ELR (cell line): ENCODE results near the gene DCAKD.
"Not testable (repeated sequence)": the region's sequence is repeated elsewhere in the genome, so short reads cannot be mapped to it uniquely, and the experiment has no call there.

ENCODE experiments used
- DNase-seq: peaks from one replicate; pipeline ENCODE4 v3.0.0-alpha.2; 2015; ENCODE audit warnings: low read depth

The DCAKD gene

DNA sequence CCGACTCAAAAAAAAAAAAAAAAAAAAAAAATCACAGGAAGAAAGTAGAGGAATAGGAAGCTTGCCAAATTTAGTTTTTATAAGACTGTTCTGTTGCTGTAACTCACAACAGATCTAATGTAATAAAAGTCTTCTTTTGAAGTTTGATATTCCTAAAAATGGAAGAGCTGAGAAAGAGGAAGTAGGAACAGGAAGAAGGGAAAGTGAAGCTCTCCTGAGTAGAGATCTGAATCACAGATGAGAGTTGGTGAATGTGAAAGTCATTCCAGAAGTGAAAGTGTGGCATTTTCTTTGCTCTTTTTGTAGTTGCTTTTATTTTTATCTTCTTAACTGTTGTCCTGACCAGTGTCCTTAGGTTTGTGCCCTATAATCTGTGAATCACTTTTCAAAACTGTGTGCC, 11.8 kb upstream of the DCAKD start:
- DNase-seq = peak; percentile 28

DNA sequence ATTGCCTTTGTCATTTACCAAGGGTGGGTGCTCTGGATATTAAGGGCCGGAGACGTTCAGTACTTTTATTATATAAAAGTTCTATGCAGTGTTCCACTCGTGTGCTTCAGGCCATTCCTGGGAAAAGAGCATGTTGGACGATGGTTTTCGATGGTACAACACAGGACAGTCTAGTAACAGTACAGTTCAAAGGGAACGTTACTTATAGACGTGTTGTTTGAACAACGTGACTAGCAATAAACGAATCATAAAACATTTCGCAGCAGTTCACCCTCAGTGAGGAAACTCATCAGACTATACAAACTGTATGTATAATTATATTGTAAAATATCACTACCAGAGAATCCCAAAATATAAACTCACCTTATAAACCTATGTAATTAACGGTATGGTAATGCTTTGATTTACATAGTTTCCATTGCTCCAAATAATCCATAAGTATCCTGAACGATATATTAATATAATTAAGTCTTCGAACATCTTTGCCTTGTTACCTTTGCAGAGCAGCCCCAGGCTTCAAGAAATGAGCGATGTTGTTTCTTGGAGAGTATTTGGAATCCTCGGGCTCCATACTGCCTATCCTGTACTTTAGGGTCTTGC, 10.3 kb upstream of the DCAKD start:
- no peak for DNase-seq

DNA sequence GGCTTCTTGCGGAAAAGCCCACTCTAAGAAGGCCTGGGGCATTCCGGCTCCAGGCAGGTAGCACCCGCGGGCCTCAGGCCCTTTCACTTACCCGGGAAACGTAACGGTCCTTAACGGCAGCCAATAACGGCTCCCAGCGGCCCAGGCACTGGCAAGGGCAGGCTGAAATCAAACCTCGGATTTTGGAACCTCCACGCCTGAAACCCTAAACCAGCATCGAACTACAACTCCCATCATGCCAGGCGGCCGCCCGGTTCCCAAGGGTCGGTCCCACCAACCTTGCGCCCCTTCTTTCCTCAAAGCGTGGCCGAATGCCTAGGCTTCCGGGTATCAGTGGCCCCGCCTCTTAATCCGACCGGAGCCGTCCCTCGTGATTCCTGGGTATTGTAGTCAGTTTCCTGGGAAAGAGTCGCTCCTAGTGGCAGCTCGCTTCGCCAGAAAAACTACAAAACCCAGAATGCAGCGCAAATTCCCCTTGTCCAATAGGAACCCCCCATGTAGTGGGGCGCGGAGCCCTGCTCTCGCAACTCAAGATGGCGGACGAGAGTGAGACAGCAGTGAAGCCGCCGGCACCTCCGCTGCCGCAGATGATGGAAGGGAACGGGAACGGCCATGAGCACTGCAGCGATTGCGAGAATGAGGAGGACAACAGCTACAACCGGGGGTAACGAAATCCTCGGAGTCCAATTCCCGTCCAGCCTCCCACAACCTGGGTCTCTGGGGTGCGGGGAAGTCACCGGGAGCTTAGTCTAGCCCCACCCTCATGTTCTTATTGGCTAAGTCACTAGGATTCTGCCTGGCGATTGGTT, 9.6 kb upstream of the DCAKD start, which contains the start of gene NMT1:
Gene NMT1, plus strand, starts transcription at position 521 of the 809 bp plus-strand sequence. Its CDS starts 13 bp downstream, at position 534.
- DNase-seq = peak; percentile 100

DNA sequence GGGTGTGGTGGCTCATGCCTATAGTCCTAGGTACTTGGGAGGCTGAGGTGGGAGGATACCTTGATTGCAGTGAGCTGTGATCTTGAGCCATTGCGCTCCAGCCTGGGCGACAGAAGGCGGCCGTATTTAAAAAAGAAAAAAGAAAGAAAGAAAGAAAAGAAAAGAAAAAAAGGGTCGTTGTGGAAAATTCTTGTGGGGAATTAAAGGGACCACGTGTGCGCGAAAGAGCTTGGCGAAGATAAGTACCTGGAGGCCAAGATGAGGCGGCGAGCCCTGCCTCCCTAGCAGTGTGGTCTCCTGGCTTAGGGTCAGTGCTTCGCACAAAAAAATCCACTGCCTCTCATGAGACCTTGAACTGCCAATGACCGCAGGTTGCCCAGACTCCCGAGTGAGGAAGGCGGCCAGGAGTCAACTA, 9.0 kb upstream of the DCAKD start:
- no peak for DNase-seq

DNA sequence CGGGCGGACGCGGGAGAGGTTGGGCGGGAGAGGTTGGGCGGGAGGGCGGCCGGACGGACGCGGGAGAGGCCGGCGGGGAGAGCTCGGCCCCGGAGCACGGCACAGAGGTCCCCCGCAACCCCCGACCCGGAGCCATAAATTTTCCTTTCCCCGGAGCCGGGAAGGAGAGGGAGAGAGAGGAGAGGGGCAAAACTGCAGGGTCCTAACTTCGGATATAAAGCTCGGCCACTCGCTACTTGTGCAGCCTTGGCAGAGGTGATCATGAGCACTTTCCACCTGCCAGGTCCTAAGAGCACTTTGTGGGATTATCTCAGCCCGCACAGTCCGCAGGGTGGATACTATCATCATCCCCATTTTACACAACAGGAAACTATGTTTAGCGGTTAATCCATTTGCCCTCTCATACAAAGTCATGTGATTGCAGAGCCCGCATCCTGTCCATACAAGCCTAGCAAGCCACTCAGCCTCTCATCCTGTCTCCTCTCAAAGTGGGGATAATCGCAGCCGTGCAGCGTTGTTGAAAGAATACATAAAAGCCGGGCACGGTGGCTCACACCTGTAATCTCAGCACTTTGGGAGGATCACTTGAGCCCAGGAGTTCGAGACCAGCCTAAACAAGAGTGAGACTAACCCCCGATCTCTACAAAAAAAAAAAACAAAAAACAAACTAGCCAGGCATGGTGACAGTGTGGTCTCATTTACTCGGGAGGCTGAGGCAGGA, 780 bp upstream of the DCAKD start:
- peak; percentile 68 for DNase-seq

DNA sequence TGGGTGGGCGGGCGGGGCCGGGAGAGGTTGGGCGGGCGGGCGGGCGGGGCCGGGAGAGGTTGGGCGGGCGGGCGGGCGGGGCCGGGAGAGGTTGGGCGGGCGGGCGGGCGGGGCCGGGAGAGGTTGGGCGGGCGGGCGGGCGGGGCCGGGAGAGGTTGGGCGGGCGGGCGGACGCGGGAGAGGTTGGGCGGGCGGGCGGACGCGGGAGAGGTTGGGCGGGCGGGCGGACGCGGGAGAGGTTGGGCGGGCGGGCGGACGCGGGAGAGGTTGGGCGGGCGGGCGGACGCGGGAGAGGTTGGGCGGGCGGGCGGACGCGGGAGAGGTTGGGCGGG, 254 bp upstream of the DCAKD start:
- not testable (repeated sequence) for DNase-seq

DNA sequence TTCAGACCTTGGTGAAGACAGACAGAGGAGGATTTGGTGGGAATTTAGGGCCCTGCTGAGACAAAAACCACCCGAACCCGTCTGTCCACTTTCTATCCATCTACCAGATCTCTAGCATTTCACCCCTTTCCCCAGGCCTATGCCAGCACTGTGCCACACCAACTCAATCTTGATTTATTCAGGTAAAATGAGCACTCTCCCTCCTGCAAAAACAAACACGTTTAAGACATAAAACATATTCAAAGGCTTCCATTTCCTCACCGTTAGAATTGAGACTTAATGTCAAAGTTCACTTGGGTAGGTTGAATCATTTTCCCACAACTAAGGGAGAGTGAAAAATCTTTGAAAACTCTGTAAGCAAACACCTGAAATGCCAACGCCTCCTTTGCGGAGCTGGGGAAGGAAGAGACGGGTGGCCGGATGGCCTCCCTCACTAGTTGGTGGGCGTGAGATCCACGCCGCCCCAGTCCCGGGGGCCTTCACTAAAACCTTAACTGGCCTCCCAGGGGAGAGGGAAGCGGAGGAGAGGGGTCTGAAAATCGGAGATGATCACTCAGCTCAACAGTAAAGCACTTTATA, 862 bp downstream of the DCAKD start:
- DNase-seq = peak; percentile 65

DNA sequence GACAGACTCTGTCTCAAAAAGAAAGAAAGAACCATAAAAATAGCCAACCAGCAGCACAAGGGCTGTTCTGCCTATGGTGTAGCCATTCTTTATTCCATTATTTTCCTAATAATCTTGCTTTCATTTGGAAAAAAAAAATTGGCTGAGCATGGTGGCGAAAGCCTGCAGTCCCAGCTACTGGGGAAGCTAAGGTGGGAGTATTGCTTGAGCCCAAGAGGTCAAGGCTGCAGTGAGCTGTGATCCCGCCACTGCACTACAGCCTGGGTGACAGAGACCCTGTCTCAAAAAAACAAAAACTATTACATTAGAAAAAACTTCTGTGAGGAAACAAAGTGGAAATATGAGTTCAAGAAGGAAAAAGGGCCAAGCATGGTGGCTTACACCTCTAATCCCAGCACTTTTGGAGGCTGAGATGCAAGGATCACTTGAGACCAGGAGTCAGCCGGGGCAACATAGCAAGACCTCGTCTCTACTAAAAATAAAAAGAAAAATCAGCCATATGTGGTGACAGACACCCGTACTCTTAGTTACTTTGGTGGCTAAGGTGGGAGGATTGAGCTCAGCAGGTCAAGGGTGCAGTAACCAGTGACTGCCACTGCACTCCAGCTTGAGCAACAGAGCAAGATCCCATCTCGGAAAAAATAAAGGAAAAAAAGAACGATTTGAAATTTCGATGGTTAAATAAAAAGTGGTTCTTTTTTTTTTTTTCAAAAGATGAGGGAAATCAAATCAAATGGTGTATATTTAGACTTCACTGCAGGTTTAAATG, 2.5 kb downstream of the DCAKD start:
- DNase-seq = peak; percentile 49

DNA sequence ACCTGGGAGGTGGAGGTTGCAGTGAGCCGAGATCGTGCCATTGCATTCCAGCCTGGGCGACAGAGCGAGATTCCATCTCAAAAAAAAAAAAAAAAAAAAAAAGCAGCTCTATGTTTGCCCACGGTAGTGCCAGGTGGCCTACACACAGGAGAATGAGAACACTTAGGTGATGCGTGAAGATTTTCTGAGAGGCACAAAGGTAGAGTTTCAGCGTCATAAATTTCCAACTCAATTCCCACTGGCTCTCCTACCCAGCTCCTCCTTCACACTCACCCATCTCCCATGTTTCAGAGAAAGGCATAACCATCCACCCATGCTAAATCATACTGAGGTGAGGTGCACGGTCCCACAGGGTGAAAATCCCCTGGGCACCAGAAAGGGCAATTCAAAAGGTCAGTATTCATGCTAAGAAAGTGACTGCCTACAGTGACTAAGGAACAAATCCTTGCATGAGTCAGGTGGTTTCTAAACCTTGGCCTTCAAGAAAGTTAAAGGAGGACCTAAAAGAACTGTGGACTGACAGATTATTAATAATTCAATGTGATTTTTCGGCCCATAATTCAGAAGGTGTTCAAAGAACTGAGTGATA, 4.8 kb downstream of the DCAKD start:
- peak; percentile 79 for DNase-seq

DNA sequence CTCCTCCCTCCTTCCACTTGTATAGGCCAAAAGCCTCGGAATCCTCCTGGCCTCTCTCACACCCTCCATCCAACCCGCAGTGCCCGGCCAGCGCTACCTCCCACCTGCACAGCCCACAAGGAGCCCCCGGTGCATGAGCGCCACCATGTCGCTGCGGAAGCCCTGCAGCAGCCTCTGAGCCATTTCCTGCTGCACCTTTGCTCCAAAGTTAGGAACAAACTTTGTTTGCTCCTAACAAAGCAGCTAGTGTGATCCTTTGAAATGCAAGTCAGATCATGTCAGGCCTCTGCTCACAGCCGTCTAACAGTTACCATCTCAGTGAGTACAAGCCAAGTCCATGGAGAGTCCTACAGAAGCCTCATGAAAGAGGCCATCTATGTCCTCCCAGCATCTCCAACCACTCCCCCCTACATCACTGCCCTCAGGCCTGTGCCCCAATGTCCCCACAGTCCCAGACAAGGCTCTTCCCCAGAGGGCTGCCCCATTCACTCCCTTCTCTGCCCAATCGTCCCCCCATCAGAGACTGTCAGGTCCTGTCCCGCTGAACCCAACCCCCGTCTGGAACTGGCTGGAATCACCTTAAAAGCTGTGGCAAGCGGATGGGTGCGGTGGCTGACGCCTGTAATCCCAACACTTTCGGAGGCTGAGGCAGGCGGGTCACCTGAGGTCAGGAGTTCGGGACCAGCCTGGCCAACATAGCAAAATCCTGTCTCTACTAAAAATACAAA, 7.5 kb downstream of the DCAKD start:
- no peak for DNase-seq

DNA sequence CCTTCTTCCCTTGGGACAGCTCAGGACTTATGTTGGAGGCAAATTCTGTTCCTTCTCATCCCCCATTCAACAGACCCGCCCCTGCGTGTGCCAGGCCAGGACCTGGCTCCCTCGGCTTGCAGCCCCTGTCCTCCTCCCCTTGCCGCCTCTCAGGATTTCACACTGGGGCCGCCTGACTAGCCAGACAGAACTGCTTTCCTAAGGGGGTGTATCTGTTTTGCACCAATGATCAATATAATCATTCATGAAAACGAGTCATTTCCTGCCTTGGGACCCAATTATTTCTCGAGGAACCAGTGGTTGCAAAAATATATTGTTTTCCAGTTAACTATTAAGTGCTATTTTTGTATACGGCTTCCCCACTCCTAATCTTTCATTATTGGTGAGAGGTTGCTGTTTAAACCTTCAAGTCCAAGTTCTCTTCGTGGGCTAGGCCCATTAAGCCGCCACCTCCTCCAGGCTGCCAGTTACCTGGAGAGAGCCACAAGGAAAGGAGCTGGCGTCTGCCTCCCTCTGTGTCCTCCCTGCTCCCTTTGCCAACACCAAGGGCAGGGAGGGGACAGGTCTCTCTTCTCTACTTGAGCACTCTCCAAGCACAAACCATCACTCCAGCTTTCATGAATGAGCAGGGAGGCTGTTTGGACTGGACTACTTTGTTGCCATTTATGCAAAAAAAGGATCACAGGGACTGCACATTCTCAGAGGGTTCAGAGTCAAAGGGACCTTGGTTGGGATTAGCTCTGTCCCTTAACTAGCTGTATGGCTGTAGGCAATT, 8.9 kb downstream of the DCAKD start:
- peak; percentile 23 for DNase-seq

DNA sequence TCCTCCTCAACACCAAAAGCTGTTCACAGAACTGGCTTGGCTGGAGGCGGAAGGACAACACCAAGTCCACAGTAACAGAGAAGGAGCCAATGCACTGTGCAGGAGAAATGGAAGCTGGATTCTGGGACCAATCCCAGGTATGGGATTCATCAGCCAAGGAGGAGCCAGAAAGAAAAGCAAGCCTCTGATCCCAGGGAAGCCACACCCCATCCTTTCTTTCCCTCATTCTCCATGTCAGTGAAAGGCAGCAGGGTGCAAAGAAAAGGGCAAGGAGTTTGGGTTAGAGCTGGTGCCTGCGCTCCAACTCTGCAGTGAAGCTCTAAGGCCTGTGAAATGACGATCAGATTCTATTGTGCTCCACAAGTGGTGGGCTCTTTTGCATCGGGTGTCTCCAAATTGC, 11.0 kb downstream of the DCAKD start:
- no peak for DNase-seq

DNA sequence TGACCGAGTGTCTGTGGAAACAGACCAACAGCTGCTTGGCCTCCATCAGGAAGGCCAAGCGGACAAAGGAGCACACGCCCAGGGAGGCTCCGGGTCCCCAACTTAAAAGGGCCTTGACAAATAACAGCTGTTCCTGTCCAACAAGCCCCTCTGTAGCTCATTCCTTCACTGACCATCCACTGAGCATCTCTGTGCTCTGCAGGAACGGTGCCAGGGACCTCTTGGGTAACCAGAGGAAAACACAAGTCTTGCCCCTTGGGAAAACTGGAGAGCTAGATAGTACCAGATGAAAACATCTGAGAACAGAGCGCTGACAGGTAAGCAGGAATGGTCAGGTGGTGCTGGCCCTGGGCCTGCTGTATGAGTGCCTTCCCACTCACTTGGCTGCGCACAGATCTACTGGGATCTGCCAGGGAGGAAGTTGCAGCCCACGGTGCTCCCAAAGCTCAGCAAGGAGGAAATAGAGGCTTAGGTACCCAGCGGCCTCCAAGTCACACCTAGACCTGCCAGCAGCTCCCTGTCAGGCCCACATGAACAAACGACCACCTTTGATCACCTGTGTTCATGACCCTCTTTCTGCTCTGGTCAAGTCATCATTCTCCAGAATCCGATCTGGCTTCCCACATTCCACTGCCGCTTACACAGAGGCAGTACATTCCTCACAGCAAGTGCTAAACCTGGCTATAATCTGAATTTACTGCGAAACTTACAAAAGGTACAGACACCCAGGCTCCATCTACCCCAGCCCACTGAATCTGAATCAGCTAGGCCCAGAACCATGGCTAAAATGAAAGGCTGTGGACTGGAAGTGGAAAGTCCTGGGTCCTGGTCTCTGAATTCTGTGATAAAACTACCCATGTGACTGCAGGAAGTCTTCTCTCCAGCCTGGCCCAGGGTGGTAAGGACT, 12.5 kb downstream of the DCAKD start:
- DNase-seq = no peak

DNA sequence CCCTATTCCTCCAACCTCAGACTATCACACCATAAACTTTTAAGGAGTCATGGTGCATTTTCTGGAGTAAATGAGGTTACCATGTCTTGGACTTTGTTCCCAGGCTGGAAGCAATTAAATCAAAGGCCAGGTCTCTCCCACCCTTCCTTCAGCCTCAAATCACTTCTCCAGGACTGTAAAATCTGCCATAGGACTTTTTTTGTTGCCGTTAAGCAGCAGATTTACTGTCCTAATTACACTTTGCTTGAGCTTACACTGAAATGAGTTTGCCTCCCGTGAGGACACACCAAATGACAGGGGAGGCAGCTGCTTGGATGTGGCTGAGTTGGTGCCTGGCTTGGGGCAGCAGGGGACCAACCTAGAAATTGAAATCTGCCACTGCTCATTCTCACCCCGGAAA, 14.7 kb downstream of the DCAKD start:
- no peak for DNase-seq

DNA sequence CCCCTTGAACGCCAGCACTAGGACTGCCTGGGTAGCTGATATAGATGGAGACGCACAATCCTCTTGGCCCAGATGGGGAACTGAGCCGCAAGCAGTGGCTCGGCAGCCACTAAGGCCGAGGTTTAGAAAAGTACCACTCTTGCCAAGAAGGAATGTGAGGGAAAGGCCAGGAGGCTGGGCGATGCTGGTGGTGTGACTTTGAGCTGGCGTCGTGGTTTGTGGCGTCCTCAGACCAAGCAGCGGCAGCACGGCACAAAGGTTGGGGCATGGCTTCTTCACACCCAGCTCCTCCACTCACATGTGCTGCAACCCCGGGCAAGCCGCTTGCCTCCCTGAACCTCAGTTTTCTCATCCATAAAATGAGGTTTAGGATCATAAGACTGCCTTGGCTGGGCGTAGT, 15.6 kb downstream of the DCAKD start:
- no peak for DNase-seq

DNA sequence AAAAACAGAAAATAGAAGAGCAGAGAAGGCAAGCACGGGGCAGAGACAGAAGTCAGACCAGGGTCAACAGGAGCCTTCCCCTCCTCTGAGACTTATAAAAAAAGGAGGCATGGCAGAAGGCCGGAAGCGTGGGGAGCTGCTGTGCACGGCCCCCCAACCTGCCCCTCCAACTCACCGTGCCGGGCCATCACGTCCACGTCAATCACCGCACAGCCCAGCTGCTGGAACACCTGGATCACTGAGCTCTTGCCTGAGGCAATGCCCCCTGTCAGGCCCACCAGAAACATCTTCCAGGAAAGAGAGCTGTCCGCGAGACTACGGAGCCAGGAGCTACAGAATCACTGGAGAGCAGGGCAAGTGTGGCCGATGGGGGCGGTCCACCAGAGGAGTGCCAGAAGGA, 16.8 kb downstream of the DCAKD start:
- DNase-seq = no peak

DNA sequence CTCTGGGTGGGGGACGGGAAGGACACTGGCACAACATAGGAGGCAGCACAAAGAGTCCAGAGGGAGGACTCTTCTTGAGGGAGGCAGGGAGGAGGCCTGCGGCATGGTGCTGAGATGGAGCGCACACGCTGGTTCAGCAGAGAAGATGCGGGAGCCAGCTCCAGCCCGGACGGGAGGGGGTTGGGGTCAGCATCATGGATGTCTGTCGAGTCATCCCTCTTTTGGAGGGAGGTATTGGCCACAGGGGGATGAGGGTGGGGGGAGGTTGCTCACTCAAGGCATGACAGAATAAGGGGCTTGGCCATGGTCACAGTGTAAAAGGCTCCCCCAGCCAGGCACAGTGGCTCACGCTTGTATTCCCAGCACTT, 19.3 kb downstream of the DCAKD start:
- no peak for DNase-seq

DNA sequence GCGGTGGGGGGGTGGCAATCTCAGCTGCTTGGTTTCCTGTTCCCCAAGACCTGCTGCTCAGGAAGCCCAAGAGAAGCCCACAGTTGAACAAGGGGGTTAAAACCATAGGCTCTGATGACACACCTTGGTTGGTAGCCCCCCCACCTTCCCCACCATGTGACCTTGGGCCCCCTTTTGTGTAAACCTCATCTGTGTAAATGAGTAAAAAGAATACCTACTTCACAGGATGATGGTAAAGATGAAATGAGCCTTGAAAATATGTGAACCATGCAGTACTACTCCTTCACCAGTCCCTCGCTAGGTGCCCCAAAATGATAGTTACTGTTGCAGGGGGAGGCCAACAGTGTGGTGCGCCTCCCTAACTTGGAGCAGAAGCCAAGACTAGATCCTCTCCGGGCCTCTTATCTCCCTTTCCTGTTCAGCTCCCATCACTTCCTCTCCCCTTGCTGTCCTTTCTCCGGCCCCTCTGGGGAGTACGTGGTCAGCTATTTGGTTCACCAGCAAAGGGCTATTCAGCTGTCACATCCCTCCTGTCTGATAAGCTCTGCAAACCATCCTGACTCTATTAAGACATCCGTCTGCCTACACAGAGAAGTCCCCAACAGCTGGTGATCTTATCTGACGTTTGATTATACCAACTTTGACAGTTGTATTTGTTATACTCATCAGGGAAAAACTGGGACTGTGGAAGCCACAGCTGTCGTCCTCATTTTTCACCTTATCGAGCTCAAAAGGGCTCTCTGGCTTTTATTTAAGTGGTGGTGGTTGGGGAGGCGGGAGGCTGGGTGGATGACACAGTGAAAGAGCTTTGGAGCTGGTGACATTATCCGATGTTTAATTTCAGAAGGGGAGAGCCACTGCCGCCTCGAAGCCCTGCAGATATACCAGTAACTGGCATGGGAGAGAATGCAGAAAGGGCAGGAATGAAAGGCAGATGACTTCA, 19.9 kb downstream of the DCAKD start:
- no peak for DNase-seq
